ENCODE data around the gene SOX4.

SOX4 gene

DNA sequence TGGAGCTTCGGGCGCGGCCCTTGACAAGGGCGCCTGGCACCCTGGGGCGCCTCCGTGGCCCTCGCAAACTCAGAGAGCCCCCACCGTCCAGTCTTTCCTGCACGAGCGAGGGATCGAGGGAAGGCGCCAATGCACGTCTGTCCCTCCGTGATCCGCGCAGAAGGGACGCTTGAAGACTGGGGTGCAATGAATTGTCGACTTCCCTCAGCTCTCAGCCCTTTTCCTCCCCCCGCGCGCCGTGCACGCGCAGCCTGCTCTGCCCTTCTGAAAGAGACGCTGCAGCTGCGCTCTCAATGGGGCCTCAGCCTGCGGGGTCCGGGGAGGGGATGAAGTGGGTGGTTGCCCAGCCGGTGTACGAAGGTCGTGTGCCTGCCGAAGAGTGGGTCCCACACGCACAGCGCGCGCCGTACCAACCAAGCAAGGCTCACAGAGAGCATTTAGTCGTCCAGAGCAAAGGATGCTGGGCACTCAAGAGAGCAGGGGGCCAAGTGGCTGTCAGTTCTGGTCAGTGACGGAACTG lies 5.5 kb upstream of the SOX4 start (continued):
- TF ChIP-seq MZF1 (tag by site-specific recombination; IDR thresholded peaks at IDR 0.05; ENCODE audit: borderline replicate concordance) = no peak
- TF ChIP-seq SP7 (tag by site-specific recombination; IDR thresholded peaks at IDR 0.05) = no peak
- no peak for TF ChIP-seq ZNF747 (tag by site-specific recombination; IDR thresholded peaks at IDR 0.05)
- peak; percentile 11; the same call in 1 of the 2 replicates for TF ChIP-seq ZIC2 (tag by site-specific recombination; IDR thresholded peaks at IDR 0.05)
- TF ChIP-seq ZNF394 (tag by site-specific recombination; IDR thresholded peaks at IDR 0.05; ENCODE audit: borderline replicate concordance) = no peak
- no peak for TF ChIP-seq ZNF138 (tag by site-specific recombination; IDR thresholded peaks at IDR 0.05; ENCODE audit: borderline replicate concordance)
- no peak for TF ChIP-seq ZNF677 (tag by site-specific recombination; IDR thresholded peaks at IDR 0.05)
- TF ChIP-seq ZNF785 (tag by site-specific recombination; IDR thresholded peaks at IDR 0.05) = no peak
- peak; percentile 65 for TF ChIP-seq FEZF1 (tag by site-specific recombination; IDR thresholded peaks at IDR 0.05)
- TF ChIP-seq, protein P1, sequence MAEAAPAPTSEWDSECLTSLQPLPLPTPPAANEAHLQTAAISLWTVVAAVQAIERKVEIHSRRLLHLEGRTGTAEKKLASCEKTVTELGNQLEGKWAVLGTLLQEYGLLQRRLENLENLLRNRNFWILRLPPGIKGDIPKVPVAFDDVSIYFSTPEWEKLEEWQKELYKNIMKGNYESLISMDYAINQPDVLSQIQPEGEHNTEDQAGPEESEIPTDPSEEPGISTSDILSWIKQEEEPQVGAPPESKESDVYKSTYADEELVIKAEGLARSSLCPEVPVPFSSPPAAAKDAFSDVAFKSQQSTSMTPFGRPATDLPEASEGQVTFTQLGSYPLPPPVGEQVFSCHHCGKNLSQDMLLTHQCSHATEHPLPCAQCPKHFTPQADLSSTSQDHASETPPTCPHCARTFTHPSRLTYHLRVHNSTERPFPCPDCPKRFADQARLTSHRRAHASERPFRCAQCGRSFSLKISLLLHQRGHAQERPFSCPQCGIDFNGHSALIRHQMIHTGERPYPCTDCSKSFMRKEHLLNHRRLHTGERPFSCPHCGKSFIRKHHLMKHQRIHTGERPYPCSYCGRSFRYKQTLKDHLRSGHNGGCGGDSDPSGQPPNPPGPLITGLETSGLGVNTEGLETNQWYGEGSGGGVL (tag by site-specific recombination; IDR thresholded peaks at IDR 0.05) = no peak
- no peak for TF ChIP-seq OVOL3 (tag by site-specific recombination; IDR thresholded peaks at IDR 0.05)
- TF ChIP-seq GLI4 (tag by site-specific recombination; IDR thresholded peaks at IDR 0.05) = peak; percentile 12; the same call in 1 of the 2 replicates
- TF ChIP-seq, protein P2, sequence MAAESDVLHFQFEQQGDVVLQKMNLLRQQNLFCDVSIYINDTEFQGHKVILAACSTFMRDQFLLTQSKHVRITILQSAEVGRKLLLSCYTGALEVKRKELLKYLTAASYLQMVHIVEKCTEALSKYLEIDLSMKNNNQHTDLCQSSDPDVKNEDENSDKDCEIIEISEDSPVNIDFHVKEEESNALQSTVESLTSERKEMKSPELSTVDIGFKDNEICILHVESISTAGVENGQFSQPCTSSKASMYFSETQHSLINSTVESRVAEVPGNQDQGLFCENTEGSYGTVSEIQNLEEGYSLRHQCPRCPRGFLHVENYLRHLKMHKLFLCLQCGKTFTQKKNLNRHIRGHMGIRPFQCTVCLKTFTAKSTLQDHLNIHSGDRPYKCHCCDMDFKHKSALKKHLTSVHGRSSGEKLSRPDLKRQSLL (tag by site-specific recombination; IDR thresholded peaks at IDR 0.05) = no peak
- no peak for TF ChIP-seq ZNF843 (tag by site-specific recombination; IDR thresholded peaks at IDR 0.05)
- TF ChIP-seq, protein P3, sequence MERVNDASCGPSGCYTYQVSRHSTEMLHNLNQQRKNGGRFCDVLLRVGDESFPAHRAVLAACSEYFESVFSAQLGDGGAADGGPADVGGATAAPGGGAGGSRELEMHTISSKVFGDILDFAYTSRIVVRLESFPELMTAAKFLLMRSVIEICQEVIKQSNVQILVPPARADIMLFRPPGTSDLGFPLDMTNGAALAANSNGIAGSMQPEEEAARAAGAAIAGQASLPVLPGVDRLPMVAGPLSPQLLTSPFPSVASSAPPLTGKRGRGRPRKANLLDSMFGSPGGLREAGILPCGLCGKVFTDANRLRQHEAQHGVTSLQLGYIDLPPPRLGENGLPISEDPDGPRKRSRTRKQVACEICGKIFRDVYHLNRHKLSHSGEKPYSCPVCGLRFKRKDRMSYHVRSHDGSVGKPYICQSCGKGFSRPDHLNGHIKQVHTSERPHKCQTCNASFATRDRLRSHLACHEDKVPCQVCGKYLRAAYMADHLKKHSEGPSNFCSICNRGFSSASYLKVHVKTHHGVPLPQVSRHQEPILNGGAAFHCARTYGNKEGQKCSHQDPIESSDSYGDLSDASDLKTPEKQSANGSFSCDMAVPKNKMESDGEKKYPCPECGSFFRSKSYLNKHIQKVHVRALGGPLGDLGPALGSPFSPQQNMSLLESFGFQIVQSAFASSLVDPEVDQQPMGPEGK (tag by site-specific recombination; IDR thresholded peaks at IDR 0.05) = peak; percentile 70
- TF ChIP-seq, protein P4, sequence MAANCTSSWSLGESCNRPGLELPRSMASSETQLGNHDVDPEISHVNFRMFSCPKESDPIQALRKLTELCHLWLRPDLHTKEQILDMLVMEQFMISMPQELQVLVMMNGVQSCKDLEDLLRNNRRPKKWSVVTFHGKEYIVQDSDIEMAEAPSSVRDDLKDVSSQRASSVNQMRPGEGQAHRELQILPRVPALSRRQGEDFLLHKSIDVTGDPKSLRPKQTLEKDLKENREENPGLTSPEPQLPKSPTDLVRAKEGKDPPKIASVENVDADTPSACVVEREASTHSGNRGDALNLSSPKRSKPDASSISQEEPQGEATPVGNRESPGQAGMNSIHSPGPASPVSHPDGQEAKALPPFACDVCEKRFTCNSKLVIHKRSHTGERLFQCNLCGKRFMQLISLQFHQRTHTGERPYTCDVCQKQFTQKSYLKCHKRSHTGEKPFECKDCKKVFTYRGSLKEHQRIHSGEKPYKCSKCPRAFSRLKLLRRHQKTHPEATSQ (tag by site-specific recombination; IDR thresholded peaks at IDR 0.05) = 0 out of 2 replicates have a peak, but pooled peaks have one; percentile 13
- TF ChIP-seq ZNF274 (IDR thresholded peaks at IDR 0.05; ENCODE audit: low read length) = no peak
- no peak for TF ChIP-seq ZNF274 (tag by site-specific recombination; IDR thresholded peaks at IDR 0.05; ENCODE audit: borderline replicate concordance)
- TF ChIP-seq ZNF626 (tag by site-specific recombination; IDR thresholded peaks at IDR 0.05) = no peak
- no peak for TF ChIP-seq ZNF660 (tag by site-specific recombination; IDR thresholded peaks at IDR 0.05)
- TF ChIP-seq ZBTB20 (tag by site-specific recombination; IDR thresholded peaks at IDR 0.05) = 0 out of 2 replicates have a peak, but pooled peaks have one; percentile 4
- no peak for TF ChIP-seq ZNF416 (tag by site-specific recombination; IDR thresholded peaks at IDR 0.05)
- TF ChIP-seq ZNF311 (tag by site-specific recombination; IDR thresholded peaks at IDR 0.05; ENCODE audit: borderline replicate concordance) = no peak
- TF ChIP-seq, protein P5, sequence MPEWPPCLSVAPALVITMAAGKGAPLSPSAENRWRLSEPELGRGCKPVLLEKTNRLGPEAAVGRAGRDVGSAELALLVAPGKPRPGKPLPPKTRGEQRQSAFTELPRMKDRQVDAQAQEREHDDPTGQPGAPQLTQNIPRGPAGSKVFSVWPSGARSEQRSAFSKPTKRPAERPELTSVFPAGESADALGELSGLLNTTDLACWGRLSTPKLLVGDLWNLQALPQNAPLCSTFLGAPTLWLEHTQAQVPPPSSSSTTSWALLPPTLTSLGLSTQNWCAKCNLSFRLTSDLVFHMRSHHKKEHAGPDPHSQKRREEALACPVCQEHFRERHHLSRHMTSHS (tag by site-specific recombination; IDR thresholded peaks at IDR 0.05) = no peak
- TF ChIP-seq ZNF174 (tag by site-specific recombination; IDR thresholded peaks at IDR 0.05) = no peak
- TF ChIP-seq ZNF391 (tag by site-specific recombination; IDR thresholded peaks at IDR 0.05; ENCODE audit: borderline replicate concordance, low read depth) = no peak
- no peak for TF ChIP-seq RBAK (tag by site-specific recombination; IDR thresholded peaks at IDR 0.05)
- no peak for TF ChIP-seq EGR2 (tag by site-specific recombination; IDR thresholded peaks at IDR 0.05; ENCODE audit: low read depth)
- TF ChIP-seq ZNF548 (tag by site-specific recombination; IDR thresholded peaks at IDR 0.05) = no peak
- TF ChIP-seq ZXDB (tag by site-specific recombination; IDR thresholded peaks at IDR 0.05) = no peak
- no peak for TF ChIP-seq ZNF596 (tag by site-specific recombination; IDR thresholded peaks at IDR 0.05)
- TF ChIP-seq, protein P6, sequence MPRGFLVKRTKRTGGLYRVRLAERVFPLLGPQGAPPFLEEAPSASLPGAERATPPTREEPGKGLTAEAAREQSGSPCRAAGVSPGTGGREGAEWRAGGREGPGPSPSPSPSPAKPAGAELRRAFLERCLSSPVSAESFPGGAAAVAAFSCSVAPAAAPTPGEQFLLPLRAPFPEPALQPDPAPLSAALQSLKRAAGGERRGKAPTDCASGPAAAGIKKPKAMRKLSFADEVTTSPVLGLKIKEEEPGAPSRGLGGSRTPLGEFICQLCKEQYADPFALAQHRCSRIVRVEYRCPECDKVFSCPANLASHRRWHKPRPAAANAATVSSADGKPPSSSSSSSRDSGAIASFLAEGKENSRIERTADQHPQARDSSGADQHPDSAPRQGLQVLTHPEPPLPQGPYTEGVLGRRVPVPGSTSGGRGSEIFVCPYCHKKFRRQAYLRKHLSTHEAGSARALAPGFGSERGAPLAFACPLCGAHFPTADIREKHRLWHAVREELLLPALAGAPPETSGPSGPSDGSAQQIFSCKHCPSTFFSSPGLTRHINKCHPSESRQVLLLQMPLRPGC (tag by site-specific recombination; IDR thresholded peaks at IDR 0.05) = no peak
- TF ChIP-seq HOXD13 (CRISPR knock-in tag; IDR thresholded peaks at IDR 0.05; ENCODE audit: borderline replicate concordance) = no peak
- no peak for TF ChIP-seq ZNF37A (tag by site-specific recombination; IDR thresholded peaks at IDR 0.05)
